Measurements from ENCODE around the gene CHD5.
A peak's percentile ranks its signal among the peaks of the same experiment; 100 is the strongest.

The CHD5 gene

DNA sequence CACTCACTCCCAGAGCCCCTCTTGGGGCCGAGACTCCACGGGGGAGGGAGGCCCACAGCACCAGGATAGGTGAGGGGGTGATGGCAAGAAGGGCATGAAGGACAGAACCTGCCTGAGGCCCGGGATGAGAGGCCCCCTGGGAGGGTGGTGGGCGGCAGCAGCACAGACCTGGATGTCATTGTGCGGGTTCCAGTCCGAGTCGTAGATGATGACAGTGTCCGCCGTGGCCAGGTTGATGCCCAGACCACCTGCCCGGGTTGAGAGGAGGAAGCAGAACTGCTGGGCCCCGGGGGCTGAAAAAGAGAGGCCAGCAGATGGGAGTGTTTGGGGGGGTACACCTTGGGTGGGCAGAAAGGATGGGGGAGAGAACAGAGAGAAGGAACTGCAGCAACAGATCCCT is 50.1 kb downstream of the CHD5 start:
- H2BK12ac ChIP-seq (ENCODE audit: low read length in 2 of 2), result no peak overlapping the region
- H2AFZ ChIP-seq (ENCODE audit: low read depth, low read length), result no peak overlapping the region
- H3K14ac ChIP-seq (ENCODE audit: low read length in 2 of 2), result no peak overlapping the region
- H4K91ac ChIP-seq (ENCODE audit: low read length), result no peak overlapping the region
- no peak overlapping the region for H3K27ac ChIP-seq (ENCODE audit: low read length, poor library complexity, severe bottlenecking)
- H3K36me3 ChIP-seq (ENCODE audit: control insufficient read depth in 1 of 2, insufficient read depth in 2 of 2, low read depth in 1 of 2, low read length in 2 of 2), result no peaks in the 10 kb centered on the region
- peaks cover 16% of the 10 kb centered on the region for H3K9me3 ChIP-seq (ENCODE audit: control insufficient read depth, low read length)
- DNase-seq, result no peak
- no peak overlapping the region for H4K8ac ChIP-seq (ENCODE audit: low read length)
- H2BK5ac ChIP-seq (ENCODE audit: low read depth, low read length, poor library complexity, severe bottlenecking), result no peak overlapping the region
- H3K23ac ChIP-seq (ENCODE audit: low read length in 2 of 2), result no peak overlapping the region
- no peak overlapping the region for H2AK5ac ChIP-seq (ENCODE audit: low read length, severe bottlenecking)
- H2BK15ac ChIP-seq (ENCODE audit: low read depth, poor library complexity, severe bottlenecking), result no peak overlapping the region
- WGBS, result 80% methylated on average over 11 of the region's 11 CpGs
- no peaks in the 10 kb centered on the region for H3K79me1 ChIP-seq (replicated peaks; ENCODE audit: low read length, poor library complexity, severe bottlenecking)
- no peak overlapping the region for H3K4me3 ChIP-seq (ENCODE audit: insufficient read depth in 1 of 2, low read depth in 1 of 2, low read length in 2 of 2)
- no peak overlapping the region for H3K9ac ChIP-seq (ENCODE audit: low read length)
- no peak overlapping the region for H3K18ac ChIP-seq (ENCODE audit: low read depth in 1 of 2, low read length in 2 of 2)
- H2BK120ac ChIP-seq (ENCODE audit: low read depth, low read length), result no peak overlapping the region
- no peak overlapping the region for H3K4ac ChIP-seq (ENCODE audit: low read depth in 1 of 2, low read length in 2 of 2)
- H3K27me3 ChIP-seq (ENCODE audit: control insufficient read depth in 1 of 2, insufficient read depth in 1 of 2, low read length in 2 of 2), result peaks cover 0 to 34% of the 10 kb centered on the region in 2 experiments
- H3K4me2 ChIP-seq (ENCODE audit: low read length, poor library complexity, severe bottlenecking), result no peak overlapping the region
- H3K4me1 ChIP-seq (ENCODE audit: control insufficient read depth, insufficient read depth, low read depth, low read length), result peaks cover 4% of the 10 kb centered on the region

DNA sequence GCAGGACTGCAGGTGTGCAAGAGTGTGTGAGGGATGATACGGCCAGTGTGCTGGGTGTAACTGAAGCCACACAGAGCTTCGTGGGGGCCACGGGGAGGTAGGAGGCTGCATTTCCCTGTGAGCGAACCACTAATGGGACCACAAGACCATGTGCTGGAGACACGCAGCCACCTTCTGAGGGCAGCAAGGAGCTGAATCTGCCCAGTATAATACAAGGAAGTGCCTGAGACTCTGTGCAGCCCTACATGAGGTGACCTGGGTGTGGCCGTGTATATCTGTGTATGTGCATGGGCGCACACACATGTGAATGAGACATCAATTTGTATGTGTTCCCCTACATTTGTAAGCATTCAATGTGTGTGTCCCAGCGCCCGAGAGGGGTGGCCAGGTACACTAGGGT is 50.8 kb downstream of the CHD5 start:
- 86% methylated on average over 9 of the region's 9 CpGs for WGBS
- Histone ChIP-seq H3K4ac (ENCODE audit: low read depth in 1 of 2, low read length in 2 of 2) (no peak overlapping the region), H3K4me3 (ENCODE audit: insufficient read depth in 1 of 2, low read depth in 1 of 2, low read length in 2 of 2) (no peak overlapping the region), H2BK12ac (ENCODE audit: low read length in 2 of 2) (no peak overlapping the region), H3K9ac (ENCODE audit: low read length) (no peak overlapping the region), H2BK120ac (ENCODE audit: low read depth, low read length) (no peak overlapping the region), H2BK15ac (ENCODE audit: low read depth, poor library complexity, severe bottlenecking) (no peak overlapping the region), H3K36me3 (ENCODE audit: control insufficient read depth in 1 of 2, insufficient read depth in 2 of 2, low read depth in 1 of 2, low read length in 2 of 2) (no peaks in the 10 kb centered on the region), H3K27me3 (ENCODE audit: control insufficient read depth in 1 of 2, insufficient read depth in 1 of 2, low read length in 2 of 2) (peaks cover 0 to 30% of the 10 kb centered on the region in 2 experiments), H3K27ac (ENCODE audit: low read length, poor library complexity, severe bottlenecking) (no peak overlapping the region), H3K23ac (ENCODE audit: low read length in 2 of 2) (no peak overlapping the region), H2AK5ac (ENCODE audit: low read length, severe bottlenecking) (no peak overlapping the region), H2BK5ac (ENCODE audit: low read depth, low read length, poor library complexity, severe bottlenecking) (no peak overlapping the region), H4K91ac (ENCODE audit: low read length) (no peak overlapping the region), H4K8ac (ENCODE audit: low read length) (no peak overlapping the region), H3K4me1 (ENCODE audit: control insufficient read depth, insufficient read depth, low read depth, low read length) (peaks cover 4% of the 10 kb centered on the region), H2AFZ (ENCODE audit: low read depth, low read length) (no peak overlapping the region), H3K4me2 (ENCODE audit: low read length, poor library complexity, severe bottlenecking) (no peak overlapping the region), H3K18ac (ENCODE audit: low read depth in 1 of 2, low read length in 2 of 2) (no peak overlapping the region), H3K14ac (ENCODE audit: low read length in 2 of 2) (no peak overlapping the region), H3K79me1 (replicated peaks; ENCODE audit: low read length, poor library complexity, severe bottlenecking) (no peaks in the 10 kb centered on the region), H3K9me3 (ENCODE audit: control insufficient read depth, low read length) (peaks cover 16% of the 10 kb centered on the region)
- no peak for DNase-seq

DNA sequence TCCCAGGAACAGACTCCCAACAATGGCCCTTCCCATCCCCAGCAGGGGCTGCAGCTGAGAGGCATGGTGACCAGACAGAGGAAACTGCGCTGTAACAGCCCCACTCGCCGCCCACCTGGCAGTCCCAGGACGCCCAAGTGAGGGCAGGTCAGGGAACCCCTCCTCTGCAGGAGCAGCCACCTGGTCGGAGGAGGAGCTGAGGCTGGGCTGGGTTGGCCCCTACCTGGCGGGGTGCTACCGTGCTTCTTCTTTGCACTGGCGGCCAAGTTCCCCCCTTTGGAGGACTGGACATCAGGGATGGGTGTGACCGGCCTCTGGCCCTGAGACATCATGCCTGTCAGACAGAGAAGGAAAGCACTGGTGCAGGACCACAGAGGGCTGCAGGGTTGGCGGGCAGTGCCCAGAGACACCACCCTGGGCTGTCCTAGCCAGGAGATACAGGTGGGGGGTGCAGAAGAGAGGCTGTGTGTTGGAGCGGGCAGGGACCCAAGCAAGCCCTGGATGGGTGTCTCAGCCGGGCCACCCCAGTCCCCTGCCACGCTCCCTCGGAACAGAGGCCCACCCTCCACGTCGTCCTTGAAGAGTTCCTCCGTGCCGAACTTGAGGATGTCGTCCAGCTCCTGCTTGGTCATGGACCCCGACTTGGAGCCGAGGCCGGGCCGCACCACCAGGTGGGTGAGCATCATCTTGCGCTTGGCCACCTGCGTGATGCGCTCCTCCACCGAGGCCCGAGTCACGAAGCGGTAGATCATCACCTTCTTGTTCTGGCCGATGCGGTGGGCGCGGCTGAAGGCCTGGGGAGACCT is 51.6 kb downstream of the CHD5 start:
- H2AFZ ChIP-seq (ENCODE audit: low read depth, low read length), result no peak overlapping the region

DNA sequence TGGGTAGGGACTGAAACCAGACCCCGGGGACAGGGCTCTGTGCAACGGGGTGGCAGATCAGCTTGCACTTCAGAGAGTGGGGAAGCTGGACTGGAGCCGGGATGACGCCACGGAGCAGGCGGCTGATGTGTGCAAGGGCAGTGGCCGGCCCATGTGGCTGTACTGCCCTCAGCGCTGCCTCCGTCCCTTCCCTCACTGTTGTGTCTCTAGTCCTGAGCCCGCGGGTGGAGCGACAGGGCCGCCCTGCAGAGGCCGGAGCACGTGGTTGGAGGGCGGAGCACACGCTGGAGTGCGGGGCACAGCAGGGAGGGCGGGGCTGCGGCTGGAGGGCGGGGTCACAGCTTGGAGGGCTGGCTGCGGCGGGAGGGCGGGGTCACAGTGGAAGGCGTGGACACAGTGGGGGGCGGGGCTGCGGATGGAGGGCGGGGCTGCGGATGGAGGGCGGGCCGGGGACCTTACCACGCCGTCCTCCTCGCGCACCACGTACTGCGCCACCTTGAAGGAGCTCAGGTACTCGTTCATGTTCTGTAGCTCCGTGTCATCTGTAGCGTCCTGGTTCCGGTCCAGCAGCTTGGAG is 52.4 kb downstream of the CHD5 start:
- H4K8ac ChIP-seq (ENCODE audit: low read length), result no peak overlapping the region
- H2BK120ac ChIP-seq (ENCODE audit: low read depth, low read length), result no peak overlapping the region
- H3K4me2 ChIP-seq (ENCODE audit: low read length, poor library complexity, severe bottlenecking), result no peak overlapping the region
- peaks cover 15% of the 10 kb centered on the region for H3K9me3 ChIP-seq (ENCODE audit: control insufficient read depth, low read length)
- no peak overlapping the region for H3K14ac ChIP-seq (ENCODE audit: low read length in 2 of 2)
- WGBS, result 31% methylated on average over 37 of the region's 41 CpGs
- H3K4me3 ChIP-seq (ENCODE audit: insufficient read depth in 1 of 2, low read depth in 1 of 2, low read length in 2 of 2), result peak overlapping the region in 1 of 2 experiments; percentile 49
- no peak for DNase-seq
- no peak overlapping the region for H3K9ac ChIP-seq (ENCODE audit: low read length)
- H3K27ac ChIP-seq (ENCODE audit: low read length, poor library complexity, severe bottlenecking), result no peak overlapping the region
- H2BK15ac ChIP-seq (ENCODE audit: low read depth, poor library complexity, severe bottlenecking), result no peak overlapping the region
- H3K4ac ChIP-seq (ENCODE audit: low read depth in 1 of 2, low read length in 2 of 2), result no peak overlapping the region
- no peak overlapping the region for H2AK5ac ChIP-seq (ENCODE audit: low read length, severe bottlenecking)
- no peak overlapping the region for H2AFZ ChIP-seq (ENCODE audit: low read depth, low read length)
- no peak overlapping the region for H2BK12ac ChIP-seq (ENCODE audit: low read length in 2 of 2)
- peaks cover 0 to 30% of the 10 kb centered on the region in 2 experiments for H3K27me3 ChIP-seq (ENCODE audit: control insufficient read depth in 1 of 2, insufficient read depth in 1 of 2, low read length in 2 of 2)
- H4K91ac ChIP-seq (ENCODE audit: low read length), result no peak overlapping the region
- H3K23ac ChIP-seq (ENCODE audit: low read length in 2 of 2), result no peak overlapping the region
- peaks cover 4% of the 10 kb centered on the region for H3K4me1 ChIP-seq (ENCODE audit: control insufficient read depth, insufficient read depth, low read depth, low read length)
- no peaks in the 10 kb centered on the region for H3K79me1 ChIP-seq (replicated peaks; ENCODE audit: low read length, poor library complexity, severe bottlenecking)
- no peaks in the 10 kb centered on the region for H3K36me3 ChIP-seq (ENCODE audit: control insufficient read depth in 1 of 2, insufficient read depth in 2 of 2, low read depth in 1 of 2, low read length in 2 of 2)
- H3K18ac ChIP-seq (ENCODE audit: low read depth in 1 of 2, low read length in 2 of 2), result no peak overlapping the region
- H2BK5ac ChIP-seq (ENCODE audit: low read depth, low read length, poor library complexity, severe bottlenecking), result no peak overlapping the region

More for the DNA sequence above, 51.6 kb downstream of the CHD5 start:
- Histone ChIP-seq H3K79me1 (replicated peaks; ENCODE audit: low read length, poor library complexity, severe bottlenecking) (no peaks in the 10 kb centered on the region), H4K91ac (ENCODE audit: low read length) (no peak overlapping the region), H3K9ac (ENCODE audit: low read length) (no peak overlapping the region), H4K8ac (ENCODE audit: low read length) (no peak overlapping the region), H3K4me3 (ENCODE audit: insufficient read depth in 1 of 2, low read depth in 1 of 2, low read length in 2 of 2) (no peak overlapping the region), H3K27me3 (ENCODE audit: control insufficient read depth in 1 of 2, insufficient read depth in 1 of 2, low read length in 2 of 2) (peaks cover 0 to 30% of the 10 kb centered on the region in 2 experiments), H3K27ac (ENCODE audit: low read length, poor library complexity, severe bottlenecking) (no peak overlapping the region), H3K36me3 (ENCODE audit: control insufficient read depth in 1 of 2, insufficient read depth in 2 of 2, low read depth in 1 of 2, low read length in 2 of 2) (no peaks in the 10 kb centered on the region), H3K9me3 (ENCODE audit: control insufficient read depth, low read length) (peaks cover 16% of the 10 kb centered on the region), H2BK5ac (ENCODE audit: low read depth, low read length, poor library complexity, severe bottlenecking) (no peak overlapping the region), H3K18ac (ENCODE audit: low read depth in 1 of 2, low read length in 2 of 2) (no peak overlapping the region), H3K4ac (ENCODE audit: low read depth in 1 of 2, low read length in 2 of 2) (no peak overlapping the region), H3K4me1 (ENCODE audit: control insufficient read depth, insufficient read depth, low read depth, low read length) (peaks cover 4% of the 10 kb centered on the region), H3K23ac (ENCODE audit: low read length in 2 of 2) (no peak overlapping the region), H3K4me2 (ENCODE audit: low read length, poor library complexity, severe bottlenecking) (no peak overlapping the region), H2BK15ac (ENCODE audit: low read depth, poor library complexity, severe bottlenecking) (no peak overlapping the region), H2BK12ac (ENCODE audit: low read length in 2 of 2) (no peak overlapping the region), H2AK5ac (ENCODE audit: low read length, severe bottlenecking) (no peak overlapping the region), H3K14ac (ENCODE audit: low read length in 2 of 2) (no peak overlapping the region), H2BK120ac (ENCODE audit: low read depth, low read length) (no peak overlapping the region)
- DNase-seq, result no peak
- WGBS, result 93% methylated on average over 34 of the region's 34 CpGs
